ENCODE measurements around the gene DHRS3. TPM values are rescaled to one million over a fixed set of nuclear protein-coding genes. Genes with fewer than 3 reads are reported as not detected.
A peak's percentile ranks its signal among the peaks of the same experiment; 100 is the strongest.

Gene DHRS3
- total and polyA plus RNA-seq, 12 donors: 39.9 to 93.5 (median 63.7) TPM

DNA sequence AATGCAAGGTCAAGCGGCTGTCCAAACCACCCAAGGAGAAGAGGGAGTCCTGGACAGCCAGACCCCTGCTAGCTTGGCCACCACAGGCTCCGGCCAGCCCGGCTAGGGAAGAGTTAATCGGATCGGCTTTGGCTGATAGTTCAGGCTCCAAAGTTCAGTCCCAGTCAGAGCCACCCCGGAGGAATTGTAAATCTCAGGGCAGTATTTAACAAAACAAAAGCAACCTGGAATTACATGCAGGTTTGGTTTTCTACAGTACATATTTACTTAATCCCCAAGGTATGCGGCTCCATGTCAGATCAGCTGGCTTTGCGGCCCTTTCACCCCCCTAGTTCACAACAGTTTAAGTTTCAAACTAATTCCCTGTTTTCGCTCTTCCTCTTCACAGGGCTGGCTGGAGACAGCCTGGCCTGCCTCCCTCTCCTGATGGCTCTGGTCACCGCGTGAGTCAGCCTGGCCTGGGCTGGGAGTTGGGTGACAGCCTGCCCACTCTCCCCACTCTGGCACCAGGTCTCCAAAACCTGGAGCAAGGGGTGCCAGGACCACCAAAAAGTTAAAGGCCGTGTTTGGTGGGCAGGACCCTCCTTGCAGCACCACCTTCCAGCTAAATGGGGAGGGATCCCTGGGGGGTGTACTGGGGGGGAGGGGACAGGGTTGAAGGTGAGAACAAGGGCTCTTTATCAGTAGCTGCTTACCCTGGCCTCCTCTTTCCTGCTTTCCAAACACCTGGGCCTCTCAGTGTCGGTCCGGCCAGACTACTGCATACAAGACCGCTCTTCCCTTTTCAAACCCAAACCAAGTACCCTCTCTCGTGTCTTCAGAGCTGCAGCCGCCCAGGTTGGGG, 1.9 kb downstream of the DHRS3 start:
- H3K27me3 ChIP-seq: peaks cover 0 to 9% (median 0%) of the 10 kb centered on the region in 7 donors
- 3 to 5% methylated on average over 17 of the region's 17 CpGs for WGBS, 2 donors
- intact Hi-C loops (cut with DNase I): loop anchor here in 8 of 10 donors (2.0 to 10.0 kb wide), 16 partner anchors 15 to 274 kb away; no protein-coding TSS in a partner anchor
- TF ChIP-seq, protein P1, sequence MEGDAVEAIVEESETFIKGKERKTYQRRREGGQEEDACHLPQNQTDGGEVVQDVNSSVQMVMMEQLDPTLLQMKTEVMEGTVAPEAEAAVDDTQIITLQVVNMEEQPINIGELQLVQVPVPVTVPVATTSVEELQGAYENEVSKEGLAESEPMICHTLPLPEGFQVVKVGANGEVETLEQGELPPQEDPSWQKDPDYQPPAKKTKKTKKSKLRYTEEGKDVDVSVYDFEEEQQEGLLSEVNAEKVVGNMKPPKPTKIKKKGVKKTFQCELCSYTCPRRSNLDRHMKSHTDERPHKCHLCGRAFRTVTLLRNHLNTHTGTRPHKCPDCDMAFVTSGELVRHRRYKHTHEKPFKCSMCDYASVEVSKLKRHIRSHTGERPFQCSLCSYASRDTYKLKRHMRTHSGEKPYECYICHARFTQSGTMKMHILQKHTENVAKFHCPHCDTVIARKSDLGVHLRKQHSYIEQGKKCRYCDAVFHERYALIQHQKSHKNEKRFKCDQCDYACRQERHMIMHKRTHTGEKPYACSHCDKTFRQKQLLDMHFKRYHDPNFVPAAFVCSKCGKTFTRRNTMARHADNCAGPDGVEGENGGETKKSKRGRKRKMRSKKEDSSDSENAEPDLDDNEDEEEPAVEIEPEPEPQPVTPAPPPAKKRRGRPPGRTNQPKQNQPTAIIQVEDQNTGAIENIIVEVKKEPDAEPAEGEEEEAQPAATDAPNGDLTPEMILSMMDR (IDR thresholded peaks at IDR 0.05): no peak
- DNase-seq (peak; percentile 60 to 74), ATAC-seq (peak; percentile 21 to 69 (median 46))
- H3K36me3 ChIP-seq: peaks cover 0 to 25% (median 16%) of the 10 kb centered on the region in 9 donors
- H3K4me3 ChIP-seq: peak overlapping the region; percentile 55 to 91 (median 78)
- H3K4me1 ChIP-seq: peaks cover 7 to 77% (median 53%) of the 10 kb centered on the region in 9 donors
- no peaks in the 10 kb centered on the region for H3K9me3 ChIP-seq
- H3K27ac ChIP-seq: peak overlapping the region; percentile 92 to 98 (median 96)

GRCh38 chr1:12615159-12615864, 2.7 kb downstream of the DHRS3 start:
- H3K9me3 ChIP-seq: no peaks in the 10 kb centered on the region
- H3K4me3 ChIP-seq: peak overlapping the region; percentile 55 to 91 (median 78)
- peak overlapping the region; percentile 92 to 98 (median 96) for H3K27ac ChIP-seq
- H3K36me3 ChIP-seq: peaks cover 0 to 33% (median 16%) of the 10 kb centered on the region in 9 donors
- peaks cover 4 to 71% (median 48%) of the 10 kb centered on the region in 9 donors for H3K4me1 ChIP-seq
- TF ChIP-seq, protein P1 (IDR thresholded peaks at IDR 0.05): no peak
- ATAC-seq (peak in 1 of 8 donors; percentile 38), DNase-seq (no peak)
- peaks cover 0 to 9% (median 0%) of the 10 kb centered on the region in 7 donors for H3K27me3 ChIP-seq
- 7 to 11% methylated on average over 12 of the region's 12 CpGs for WGBS, 2 donors
- intact Hi-C loops (cut with DNase I): loop anchor here in 7 of 10 donors (2.0 to 10.0 kb wide), 13 partner anchors 15 to 273 kb away; no protein-coding TSS in a partner anchor

DNA sequence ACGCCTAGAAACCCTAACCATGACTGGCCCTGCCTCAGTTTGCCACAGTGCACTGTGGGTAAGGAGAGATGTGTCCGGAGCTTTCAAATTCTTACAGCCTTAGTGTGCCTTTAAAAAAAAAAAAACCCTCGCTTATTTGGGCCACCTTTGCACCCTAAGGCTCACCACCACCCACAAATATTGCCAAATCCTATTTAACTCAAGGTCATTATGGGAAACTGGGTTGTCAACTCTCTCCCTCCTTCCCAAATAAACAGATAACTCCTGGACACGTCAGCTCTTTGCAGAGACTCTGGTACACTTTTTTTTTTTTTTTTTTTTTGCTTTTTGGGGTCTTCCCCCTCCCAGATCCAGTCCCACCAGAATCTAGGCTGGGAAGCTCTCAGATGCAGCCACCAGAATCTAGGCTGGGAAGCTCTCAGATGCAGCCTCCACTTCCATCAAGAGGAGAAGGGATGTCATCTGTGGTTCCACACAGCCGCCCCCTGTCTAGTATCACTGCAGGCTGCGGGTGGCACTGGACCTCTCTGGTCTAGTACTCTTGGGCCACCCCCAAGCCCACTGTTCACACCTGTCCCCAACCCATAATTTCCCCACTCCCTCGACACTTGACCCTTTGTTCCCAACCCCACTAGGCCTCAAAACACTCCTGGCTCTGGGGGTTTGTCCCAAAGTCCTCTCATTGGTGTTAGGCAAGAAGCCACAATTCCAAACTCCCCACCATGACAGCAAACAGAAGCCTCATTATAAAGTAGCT, 3.4 kb downstream of the DHRS3 start:
- H3K27me3 ChIP-seq: peaks cover 0 to 9% (median 0%) of the 10 kb centered on the region in 7 donors
- TF ChIP-seq, protein P1 (IDR thresholded peaks at IDR 0.05): no peak
- H3K4me1 ChIP-seq: peaks cover 4 to 72% (median 42%) of the 10 kb centered on the region in 9 donors
- WGBS, 2 donors: 70 to 77% methylated on average over 7 of the region's 7 CpGs
- H3K9me3 ChIP-seq: no peaks in the 10 kb centered on the region
- peak overlapping the region; percentile 55 to 91 (median 78) for H3K4me3 ChIP-seq
- no peak for ATAC-seq
- intact Hi-C loops (cut with DNase I): loop anchor here in 7 of 10 donors (2.0 to 10.0 kb wide), 13 partner anchors 14 to 272 kb away; no protein-coding TSS in a partner anchor
- DNase-seq: no peak
- peak overlapping the region; percentile 92 to 98 (median 96) for H3K27ac ChIP-seq
- peaks cover 0 to 38% (median 16%) of the 10 kb centered on the region in 9 donors for H3K36me3 ChIP-seq
